ENCODE data around the gene PI4KB. TPM values are rescaled to one million over a fixed set of nuclear protein-coding genes. Genes with fewer than 3 reads are reported as not detected.

The PI4KB gene
- total and polyA plus RNA-seq, 9 of the 15 experiments (the other 6 are each of a cell fraction or from before 2014, with no cell fraction given): 3.1 to 65.4 (median 45.1) TPM

DNA sequence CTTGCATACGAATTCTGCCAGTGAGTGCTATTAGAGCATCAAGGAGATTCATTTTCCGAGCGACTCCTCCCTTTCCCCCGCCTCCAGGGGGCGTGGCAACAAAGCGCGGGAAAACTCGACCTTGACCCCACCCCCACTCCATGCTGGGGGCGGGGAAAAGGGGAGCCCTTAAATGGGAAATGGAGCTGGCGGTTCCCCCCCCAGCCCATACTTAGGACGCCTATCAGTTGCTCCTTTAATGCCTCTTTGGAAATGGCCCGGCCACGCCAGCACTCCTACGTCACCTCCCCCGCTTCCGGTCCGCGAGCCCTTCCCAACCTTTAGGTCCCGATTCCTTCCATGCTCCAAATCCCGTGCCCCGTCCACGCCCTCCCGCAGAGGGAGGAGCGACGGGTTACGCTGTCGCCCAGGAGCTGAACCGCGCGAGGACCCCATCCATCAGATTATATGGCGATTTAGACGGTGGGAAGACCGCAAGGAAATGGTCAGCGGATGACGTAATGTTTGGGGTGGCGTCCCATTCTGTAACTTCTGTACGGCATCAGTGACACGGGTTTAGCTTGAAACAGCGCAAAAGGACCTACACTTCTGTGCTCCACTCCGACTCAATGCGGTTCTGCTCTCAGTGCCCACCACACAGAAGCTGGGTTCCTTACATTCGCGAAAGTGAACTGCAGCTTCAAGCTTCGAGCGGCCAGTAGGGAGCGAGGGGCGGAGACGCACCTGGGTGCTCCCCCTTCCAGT is 45.8 kb downstream of the PI4KB start (continued):
- TF ChIP-seq ZNF175 (CRISPR knock-in tag; IDR thresholded peaks at IDR 0.05; ENCODE audit: low read depth) (0 out of 2 replicates have a peak, but pooled peaks have one; percentile 53), ZNF589 (CRISPR knock-in tag; IDR thresholded peaks at IDR 0.05; ENCODE audit: low read depth) (peak; percentile 56; the same call in 1 of the 2 replicates), ZNF717 (CRISPR knock-in tag; IDR thresholded peaks at IDR 0.05) (no peak), HCFC1 (IDR thresholded peaks at IDR 0.05; ENCODE audit: low read depth, low read length) (peak; percentile 33), ATF1 (CRISPR knock-in tag; IDR thresholded peaks at IDR 0.05) (peak; percentile 41), ATF1 (tag; IDR thresholded peaks at IDR 0.05) (peak; percentile 99), ZFPM2 (CRISPR knock-in tag; IDR thresholded peaks at IDR 0.05) (peak; percentile 69; the same call in 1 of the 2 replicates), MYC (IDR thresholded peaks at IDR 0.05; ENCODE audit: low read depth, low read length) (peak; percentile 83), MYC (CRISPR knock-in tag; IDR thresholded peaks at IDR 0.05; ENCODE audit: borderline replicate concordance, low read depth) (peak; percentile 85), NR2C2 (CRISPR knock-in tag; IDR thresholded peaks at IDR 0.05) (peak; percentile 32; the same call in 1 of the 2 replicates), NR2C2 (tag; IDR thresholded peaks at IDR 0.05) (peak; percentile 81)
- TF ChIP-seq, protein P1, sequence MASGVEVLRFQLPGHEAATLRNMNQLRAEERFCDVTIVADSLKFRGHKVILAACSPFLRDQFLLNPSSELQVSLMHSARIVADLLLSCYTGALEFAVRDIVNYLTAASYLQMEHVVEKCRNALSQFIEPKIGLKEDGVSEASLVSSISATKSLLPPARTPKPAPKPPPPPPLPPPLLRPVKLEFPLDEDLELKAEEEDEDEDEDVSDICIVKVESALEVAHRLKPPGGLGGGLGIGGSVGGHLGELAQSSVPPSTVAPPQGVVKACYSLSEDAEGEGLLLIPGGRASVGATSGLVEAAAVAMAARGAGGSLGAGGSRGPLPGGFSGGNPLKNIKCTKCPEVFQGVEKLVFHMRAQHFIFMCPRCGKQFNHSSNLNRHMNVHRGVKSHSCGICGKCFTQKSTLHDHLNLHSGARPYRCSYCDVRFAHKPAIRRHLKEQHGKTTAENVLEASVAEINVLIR (CRISPR knock-in tag; IDR thresholded peaks at IDR 0.05): peak; percentile 67; the same call in 1 of the 2 replicates
- TF ChIP-seq, protein P2, sequence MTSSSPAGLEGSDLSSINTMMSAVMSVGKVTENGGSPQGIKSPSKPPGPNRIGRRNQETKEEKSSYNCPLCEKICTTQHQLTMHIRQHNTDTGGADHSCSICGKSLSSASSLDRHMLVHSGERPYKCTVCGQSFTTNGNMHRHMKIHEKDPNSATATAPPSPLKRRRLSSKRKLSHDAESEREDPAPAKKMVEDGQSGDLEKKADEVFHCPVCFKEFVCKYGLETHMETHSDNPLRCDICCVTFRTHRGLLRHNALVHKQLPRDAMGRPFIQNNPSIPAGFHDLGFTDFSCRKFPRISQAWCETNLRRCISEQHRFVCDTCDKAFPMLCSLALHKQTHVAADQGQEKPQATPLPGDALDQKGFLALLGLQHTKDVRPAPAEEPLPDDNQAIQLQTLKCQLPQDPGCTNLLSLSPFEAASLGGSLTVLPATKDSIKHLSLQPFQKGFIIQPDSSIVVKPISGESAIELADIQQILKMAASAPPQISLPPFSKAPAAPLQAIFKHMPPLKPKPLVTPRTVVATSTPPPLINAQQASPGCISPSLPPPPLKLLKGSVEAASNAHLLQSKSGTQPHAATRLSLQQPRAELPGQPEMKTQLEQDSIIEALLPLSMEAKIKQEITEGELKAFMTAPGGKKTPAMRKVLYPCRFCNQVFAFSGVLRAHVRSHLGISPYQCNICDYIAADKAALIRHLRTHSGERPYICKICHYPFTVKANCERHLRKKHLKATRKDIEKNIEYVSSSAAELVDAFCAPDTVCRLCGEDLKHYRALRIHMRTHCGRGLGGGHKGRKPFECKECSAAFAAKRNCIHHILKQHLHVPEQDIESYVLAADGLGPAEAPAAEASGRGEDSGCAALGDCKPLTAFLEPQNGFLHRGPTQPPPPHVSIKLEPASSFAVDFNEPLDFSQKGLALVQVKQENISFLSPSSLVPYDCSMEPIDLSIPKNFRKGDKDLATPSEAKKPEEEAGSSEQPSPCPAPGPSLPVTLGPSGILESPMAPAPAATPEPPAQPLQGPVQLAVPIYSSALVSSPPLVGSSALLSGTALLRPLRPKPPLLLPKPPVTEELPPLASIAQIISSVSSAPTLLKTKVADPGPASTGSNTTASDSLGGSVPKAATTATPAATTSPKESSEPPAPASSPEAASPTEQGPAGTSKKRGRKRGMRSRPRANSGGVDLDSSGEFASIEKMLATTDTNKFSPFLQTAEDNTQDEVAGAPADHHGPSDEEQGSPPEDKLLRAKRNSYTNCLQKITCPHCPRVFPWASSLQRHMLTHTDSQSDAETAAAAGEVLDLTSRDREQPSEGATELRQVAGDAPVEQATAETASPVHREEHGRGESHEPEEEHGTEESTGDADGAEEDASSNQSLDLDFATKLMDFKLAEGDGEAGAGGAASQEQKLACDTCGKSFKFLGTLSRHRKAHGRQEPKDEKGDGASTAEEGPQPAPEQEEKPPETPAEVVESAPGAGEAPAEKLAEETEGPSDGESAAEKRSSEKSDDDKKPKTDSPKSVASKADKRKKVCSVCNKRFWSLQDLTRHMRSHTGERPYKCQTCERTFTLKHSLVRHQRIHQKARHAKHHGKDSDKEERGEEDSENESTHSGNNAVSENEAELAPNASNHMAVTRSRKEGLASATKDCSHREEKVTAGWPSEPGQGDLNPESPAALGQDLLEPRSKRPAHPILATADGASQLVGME (CRISPR knock-in tag; IDR thresholded peaks at IDR 0.05): 0 out of 2 replicates have a peak, but pooled peaks have one; percentile 83
